Testis (tissue), 3 donors: Measurements from ENCODE around the gene HK3. TPM values are rescaled to one million over a fixed set of nuclear protein-coding genes. Genes with fewer than 3 reads are reported as not detected.

Experiments
- DNase-seq: peaks from one replicate; pipeline ENCODE4 v3.0.0-alpha.2; 2019
- H3K27ac ChIP-seq, 2 donors: fragments of 200-600 bp; sonication (generic); one replicate each; pipeline ENCODE4 v1.5.1; 2019
- H3K27me3 ChIP-seq: fragments of 200-600 bp; sonication (generic); one replicate; pipeline ENCODE4 v1.5.1; 2019
- H3K36me3 ChIP-seq: fragments of 200-600 bp; sonication (generic); one replicate; pipeline ENCODE4 v1.5.1; 2017; ENCODE audit warnings: low read depth; ENCODE audit errors: missing control alignments
- H3K4me1 ChIP-seq: fragments of 200-600 bp; sonication (generic); one replicate; pipeline ENCODE4 v1.5.1; 2019
- H3K4me3 ChIP-seq, 2 donors: fragments of 200-600 bp; sonication (generic); one replicate each; pipeline ENCODE4 v1.5.1; 2017 to 2019
- H3K9me3 ChIP-seq: fragments of 200-600 bp; sonication (generic); one replicate; pipeline ENCODE4 v1.5.1; 2017
- POLR2A ChIP-seq: fragments of 450-650 bp; IDR thresholded peaks from one replicate; pipeline ENCODE4 v1.6.1; 2017; ENCODE audit warnings: antibody characterized with exemption, mild to moderate bottlenecking, moderate library complexity
- WGBS, 2 donors: methylation state at CpG; one replicate each; pipeline ENCODE4 v1.1.5; 2018; 5-methylcytosine and 5-hydroxymethylcytosine counted together
- intact Hi-C: fragments of 100-400 bp; cut with DNase I; formaldehyde crosslinking; loops from one replicate; pipeline ENCODE4 v1.15.1; 2023; ENCODE audit warnings: low total_unique reads
- polyA plus RNA-seq: library from polyadenylated mRNA; stranded (reverse); fragments of 350-450 nt; fragmentation: Illumina TruSeq; extraction: RNeasy Lipid Tissue Mini Kit (QIAGEN cat#74804); gene quantifications from one replicate; pipeline ENCODE4 v1.2.3, GENCODE V29; 2014; ENCODE audit warnings: low read depth, low replicate concordance; ENCODE audit not compliant: insufficient read depth
- total RNA-seq, 2 donors: library from RNA; depleted of rRNA; stranded (reverse); fragments of >200 nt; gene quantifications; one replicate each; pipeline ENCODE4 v1.2.3, GENCODE V29; 2016
- TF ChIP-seq, protein P1 (sequence below), 3 experiments: fragments of 450-650 bp in 2 of 3; fragments of 200-600 bp in 1 of 3; sonication (generic) in 1 of 3; IDR thresholded peaks; one replicate each; pipeline ENCODE4 v1.5.1; 2016 to 2019; ENCODE audit warnings: antibody characterized with exemption in 3 of 3, mild to moderate bottlenecking in 2 of 3, moderate library complexity in 1 of 3

HK3 gene
- total and polyA plus RNA-seq, 3 donors from 2014 or later: 6.3 to 10.9 (median 6.4) TPM

DNA sequence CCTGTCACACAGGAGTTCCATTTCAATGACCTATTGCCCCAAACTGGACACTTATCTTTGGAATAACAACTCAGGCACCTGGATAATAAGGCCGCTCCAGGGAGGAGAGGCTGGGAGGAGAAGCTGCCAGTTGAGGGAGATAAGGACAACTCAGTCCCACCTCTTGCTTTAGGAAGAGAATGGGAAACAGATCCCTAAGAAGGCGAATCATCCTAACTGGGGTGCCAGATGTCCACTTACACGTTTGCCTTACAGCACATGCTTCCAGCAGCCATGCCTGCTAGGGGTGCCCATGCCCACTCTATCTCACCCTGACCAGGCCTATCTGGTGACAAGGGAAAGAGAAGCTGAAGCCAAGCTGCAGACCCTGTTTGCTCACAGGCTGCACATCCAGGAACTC lies 6.5 kb downstream of the HK3 start:
- TF ChIP-seq POLR2A: no peak
- TF ChIP-seq, protein P1, sequence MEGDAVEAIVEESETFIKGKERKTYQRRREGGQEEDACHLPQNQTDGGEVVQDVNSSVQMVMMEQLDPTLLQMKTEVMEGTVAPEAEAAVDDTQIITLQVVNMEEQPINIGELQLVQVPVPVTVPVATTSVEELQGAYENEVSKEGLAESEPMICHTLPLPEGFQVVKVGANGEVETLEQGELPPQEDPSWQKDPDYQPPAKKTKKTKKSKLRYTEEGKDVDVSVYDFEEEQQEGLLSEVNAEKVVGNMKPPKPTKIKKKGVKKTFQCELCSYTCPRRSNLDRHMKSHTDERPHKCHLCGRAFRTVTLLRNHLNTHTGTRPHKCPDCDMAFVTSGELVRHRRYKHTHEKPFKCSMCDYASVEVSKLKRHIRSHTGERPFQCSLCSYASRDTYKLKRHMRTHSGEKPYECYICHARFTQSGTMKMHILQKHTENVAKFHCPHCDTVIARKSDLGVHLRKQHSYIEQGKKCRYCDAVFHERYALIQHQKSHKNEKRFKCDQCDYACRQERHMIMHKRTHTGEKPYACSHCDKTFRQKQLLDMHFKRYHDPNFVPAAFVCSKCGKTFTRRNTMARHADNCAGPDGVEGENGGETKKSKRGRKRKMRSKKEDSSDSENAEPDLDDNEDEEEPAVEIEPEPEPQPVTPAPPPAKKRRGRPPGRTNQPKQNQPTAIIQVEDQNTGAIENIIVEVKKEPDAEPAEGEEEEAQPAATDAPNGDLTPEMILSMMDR (IDR thresholded peaks at IDR 0.05): no peak
- 58 to 77% methylated on average over 3 of the region's 3 CpGs for WGBS, 2 donors
- intact Hi-C loops: no loop called here
- H3K27ac ChIP-seq: no peak overlapping the region
- no peaks in the 10 kb centered on the region for H3K36me3 ChIP-seq
- no peaks in the 10 kb centered on the region for H3K9me3 ChIP-seq
- no peaks in the 10 kb centered on the region for H3K4me1 ChIP-seq
- no peak overlapping the region for H3K4me3 ChIP-seq
- no peak for DNase-seq
- no peaks in the 10 kb centered on the region for H3K27me3 ChIP-seq

DNA sequence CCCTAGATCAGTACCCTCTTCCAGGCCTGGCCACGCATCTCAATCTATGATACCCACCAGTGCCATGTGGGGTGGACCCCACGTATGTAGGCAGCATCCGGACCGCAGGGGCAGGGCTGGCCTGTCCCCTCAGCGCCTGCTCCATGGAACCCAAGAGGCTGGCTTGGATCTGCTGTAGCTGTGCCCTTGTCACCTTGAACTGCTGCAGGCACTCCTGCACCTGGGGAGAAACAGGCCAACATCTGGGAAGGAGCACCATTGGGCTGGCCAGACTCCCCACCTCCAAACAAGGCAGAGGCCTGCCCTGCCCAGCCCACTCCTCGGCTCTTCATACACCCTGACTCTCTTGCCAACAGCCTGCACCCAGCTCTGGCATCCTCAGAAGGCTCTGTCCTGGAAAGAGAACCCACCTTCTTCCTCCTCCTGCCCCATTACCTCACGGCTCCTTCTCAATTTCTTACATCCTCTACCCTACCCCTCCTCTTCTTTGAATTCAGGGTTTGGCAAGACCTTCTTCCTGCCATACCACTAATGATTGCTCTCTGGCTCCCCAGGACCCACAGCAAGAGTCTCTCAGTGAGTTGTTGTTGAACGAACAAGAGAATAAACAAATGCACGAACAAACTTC lies 7.7 kb downstream of the HK3 start:
- Histone ChIP-seq H3K27me3 (no peaks in the 10 kb centered on the region), H3K4me3 (no peak overlapping the region), H3K4me1 (no peaks in the 10 kb centered on the region), H3K27ac (no peak overlapping the region), H3K36me3 (no peaks in the 10 kb centered on the region), H3K9me3 (no peaks in the 10 kb centered on the region)
- intact Hi-C loops: no loop called here
- WGBS, 2 donors: 78 to 90% methylated on average over 4 to 9 of the region's 9 CpGs
- no peak for TF ChIP-seq POLR2A
- TF ChIP-seq, protein P1 (IDR thresholded peaks at IDR 0.05): no peak
- DNase-seq: no peak

DNA sequence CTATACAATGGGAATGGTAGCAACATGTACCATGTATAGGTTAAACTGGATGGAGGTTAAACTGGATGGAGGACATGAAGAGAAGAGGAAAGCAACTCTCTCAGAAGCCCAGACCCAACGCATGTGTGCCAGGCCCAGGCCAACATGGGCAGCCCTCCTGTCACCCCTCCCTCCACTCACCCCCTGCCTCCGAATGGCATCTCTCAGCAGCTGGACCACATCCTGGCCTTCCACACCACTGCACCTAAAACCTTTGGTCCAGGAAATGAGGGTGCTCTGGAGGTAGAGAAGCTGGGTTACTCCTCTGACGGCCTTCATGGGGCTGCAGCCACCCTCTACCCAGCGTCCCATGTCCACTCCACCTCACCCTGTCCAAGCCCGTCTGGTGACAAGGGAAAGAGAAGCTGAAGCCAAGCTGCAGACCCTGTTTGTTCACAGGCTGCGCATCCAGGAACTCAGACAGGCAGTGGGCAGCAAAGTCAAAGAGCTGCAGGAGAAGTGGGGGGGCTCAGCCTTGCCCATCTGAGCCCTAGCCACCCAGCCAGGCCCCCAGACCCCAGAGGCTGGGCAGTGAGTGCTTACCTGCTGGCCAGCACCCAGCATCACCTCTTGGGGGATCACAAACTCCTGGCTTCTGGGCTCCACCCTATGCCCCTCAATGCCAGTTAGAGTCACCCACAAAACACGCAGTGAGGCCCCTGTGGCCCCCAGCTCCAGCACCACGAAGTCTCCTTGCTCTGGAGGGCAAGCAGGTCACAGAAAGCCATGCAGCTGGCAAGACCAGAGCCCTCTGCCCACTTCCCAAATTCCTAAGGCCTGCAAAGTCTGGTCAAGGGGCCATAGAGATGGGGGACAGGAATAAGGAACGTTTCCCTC lies 8.5 kb downstream of the HK3 start:
- DNase-seq: no peak
- Histone ChIP-seq H3K27ac (no peak overlapping the region), H3K9me3 (no peaks in the 10 kb centered on the region), H3K4me3 (no peak overlapping the region), H3K36me3 (no peaks in the 10 kb centered on the region), H3K4me1 (no peaks in the 10 kb centered on the region), H3K27me3 (no peaks in the 10 kb centered on the region)
- TF ChIP-seq POLR2A: no peak
- TF ChIP-seq, protein P1 (IDR thresholded peaks at IDR 0.05): no peak
- 91 to 96% methylated on average over 8 to 9 of the region's 9 CpGs for WGBS, 2 donors
- intact Hi-C loops: no loop called here

DNA sequence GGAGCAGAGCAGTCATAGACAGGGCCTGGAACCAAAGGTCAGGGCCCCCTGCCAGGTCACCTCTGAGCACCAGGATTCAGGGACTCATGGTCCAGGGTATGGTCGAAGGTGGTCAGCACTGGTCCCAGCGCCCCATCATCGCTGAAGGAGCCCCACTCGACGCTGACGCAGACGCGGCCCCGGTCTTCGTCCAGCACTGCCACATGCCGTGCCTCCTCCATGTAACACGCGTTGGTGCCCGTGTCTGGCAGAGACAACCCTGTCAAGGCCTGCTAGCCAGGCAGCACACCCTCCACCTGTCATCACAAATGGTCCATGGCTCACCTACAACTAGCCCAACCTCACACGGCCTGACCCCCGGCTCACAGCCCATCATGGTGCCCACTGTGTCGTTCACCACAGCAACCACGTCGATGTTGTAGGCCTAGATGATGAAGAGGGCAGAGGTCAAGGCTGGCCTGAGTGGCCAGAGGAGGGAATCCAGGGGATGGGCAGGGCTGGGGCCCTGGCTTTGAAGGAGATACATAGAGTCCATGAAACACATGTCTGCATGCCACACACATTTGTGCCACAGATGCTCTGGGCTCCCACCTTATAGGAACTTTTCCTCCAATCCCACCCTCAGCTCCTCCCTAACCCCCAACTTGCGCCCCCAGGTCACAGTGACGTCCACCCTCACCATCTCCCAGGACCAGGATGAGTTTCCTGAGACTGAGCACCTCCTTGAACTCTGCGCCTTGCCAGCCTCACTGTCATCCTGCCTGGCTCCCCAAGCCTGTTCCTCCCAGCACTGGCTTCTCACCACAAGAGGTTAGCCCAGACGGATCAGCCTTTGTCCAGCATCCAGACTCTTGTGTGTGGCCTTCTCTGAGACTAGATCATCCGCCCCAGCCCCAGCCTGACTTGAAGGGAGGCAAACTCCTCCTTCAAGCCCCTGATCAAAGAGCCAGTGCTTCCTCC lies 9.5 kb downstream of the HK3 start:
- Histone ChIP-seq H3K4me3 (no peak overlapping the region), H3K27ac (no peak overlapping the region), H3K27me3 (no peaks in the 10 kb centered on the region), H3K36me3 (no peaks in the 10 kb centered on the region), H3K4me1 (no peaks in the 10 kb centered on the region), H3K9me3 (no peaks in the 10 kb centered on the region)
- 83 to 93% methylated on average over 20 to 24 of the region's 24 CpGs for WGBS, 2 donors
- no peak for DNase-seq
- intact Hi-C loops: no loop called here
- no peak for TF ChIP-seq POLR2A
- TF ChIP-seq, protein P1 (IDR thresholded peaks at IDR 0.05): no peak
